Activated CD4-positive, alpha-beta T cell treated with anti-CD3 and anti-CD28 coated beads, Interleukin-10, Interleukin-2, amounts not matched to agents 100 ng/mL and 50 ng/mL, durations not matched to agents 16 hours and 8 hours (primary cell): ENCODE data around the gene INPP4B.

Experiments used
- DNase-seq: peaks from one replicate; pipeline ENCODE4 v3.0.0-alpha.2; 2020

Gene INPP4B

GRCh38 chr4:142447009-142447408, 399.1 kb downstream of the INPP4B start:
- no peak for DNase-seq

GRCh38 chr4:142443469-142443868, 402.6 kb downstream of the INPP4B start:
- DNase-seq: no peak

GRCh38 chr4:142440093-142440492, 406.0 kb downstream of the INPP4B start:
- DNase-seq: no peak

GRCh38 chr4:142435599-142436235, 410.4 kb downstream of the INPP4B start:
- DNase-seq: no peak

- DNase-seq: no peak
Measured at GRCh38 chr4:142434519-142435224, 411.4 kb downstream of the INPP4B start.

GRCh38 chr4:142428715-142429114, 417.4 kb downstream of the INPP4B start:
- no peak for DNase-seq

GRCh38 chr4:142427456-142427855, 418.6 kb downstream of the INPP4B start:
- DNase-seq: no peak

- DNase-seq: no peak
Measured at GRCh38 chr4:142423861-142424260, 422.2 kb downstream of the INPP4B start.

- DNase-seq: no peak
Measured at GRCh38 chr4:142420311-142421095, 425.6 kb downstream of the INPP4B start.

- no peak for DNase-seq
Measured at GRCh38 chr4:142419712-142420111, 426.4 kb downstream of the INPP4B start.

GRCh38 chr4:142418697-142419096, 427.4 kb downstream of the INPP4B start:
- no peak for DNase-seq

GRCh38 chr4:142416711-142417275, 429.3 kb downstream of the INPP4B start:
- peak; percentile 93 for DNase-seq

- DNase-seq: no peak
Measured at GRCh38 chr4:142416121-142416520, 430.0 kb downstream of the INPP4B start.

GRCh38 chr4:142414366-142414990, 431.6 kb downstream of the INPP4B start:
- DNase-seq: no peak

GRCh38 chr4:142413485-142413884, 432.6 kb downstream of the INPP4B start:
- DNase-seq: no peak

- no peak for DNase-seq
Measured at GRCh38 chr4:142411993-142412392, 434.1 kb downstream of the INPP4B start.

GRCh38 chr4:142408003-142408441, 438.1 kb downstream of the INPP4B start:
- peak; percentile 54 for DNase-seq

GRCh38 chr4:142407596-142407995, 438.5 kb downstream of the INPP4B start:
- DNase-seq: no peak

GRCh38 chr4:142406917-142407501, 439.1 kb downstream of the INPP4B start:
- peak; percentile 91 for DNase-seq

- no peak for DNase-seq
Measured at GRCh38 chr4:142406499-142406835, 439.6 kb downstream of the INPP4B start.

GRCh38 chr4:142405695-142406498, 440.2 kb downstream of the INPP4B start:
- peak; percentile 71 for DNase-seq
